GM18519 (cell line): ENCODE data around the gene CEP170B.
"Not testable (repeated sequence)": the region's sequence is repeated elsewhere in the genome, so short reads cannot be mapped to it uniquely, and the experiment has no call there.

Experiments used
- ATAC-seq: cut with Tn5 transposase; IDR thresholded peaks from one replicate; pipeline ENCODE4 v1.9.1; 2021; ENCODE audit warnings: mild to moderate bottlenecking, moderate library complexity; ENCODE audit not compliant: unreplicated experiment, low FRiP score

CEP170B gene

GRCh38 chr14:104888489-104889374, 23.7 kb downstream of the CEP170B start:
- no peak for ATAC-seq

GRCh38 chr14:104889375-104889757, 24.3 kb downstream of the CEP170B start:
- no peak for ATAC-seq

GRCh38 chr14:104890292-104890691, 25.2 kb downstream of the CEP170B start:
- not testable (repeated sequence) for ATAC-seq

- no peak for ATAC-seq
Measured at GRCh38 chr14:104891121-104891551, 26.1 kb downstream of the CEP170B start.

- no peak for ATAC-seq
Measured at GRCh38 chr14:104891664-104892530, 26.8 kb downstream of the CEP170B start.

- ATAC-seq, result no peak
Measured at GRCh38 chr14:104892531-104893434, 27.7 kb downstream of the CEP170B start.

GRCh38 chr14:104893435-104894207, 28.6 kb downstream of the CEP170B start:
- ATAC-seq, result no peak

- no peak for ATAC-seq
Measured at GRCh38 chr14:104894331-104895206, 29.5 kb downstream of the CEP170B start.

GRCh38 chr14:104895207-104895785, 30.2 kb downstream of the CEP170B start:
- no peak for ATAC-seq

GRCh38 chr14:104895786-104896661, 31.0 kb downstream of the CEP170B start:
- no peak for ATAC-seq

GRCh38 chr14:104897330-104898194, 32.5 kb downstream of the CEP170B start:
- ATAC-seq, result no peak

GRCh38 chr14:104898195-104898558, 33.1 kb downstream of the CEP170B start:
- no peak for ATAC-seq

- no peak for ATAC-seq
Measured at GRCh38 chr14:104898870-104899510, 33.9 kb downstream of the CEP170B start.

GRCh38 chr14:104899781-104900180, 34.7 kb downstream of the CEP170B start:
- no peak for ATAC-seq

- ATAC-seq, result no peak
Measured at GRCh38 chr14:104900639-104901512, 35.8 kb downstream of the CEP170B start.
